ENCODE results near the gene DOC2A.
"Not testable (repeated sequence)": the region's sequence is repeated elsewhere in the genome, so short reads cannot be mapped to it uniquely, and the experiment has no call there.

The DOC2A gene

GRCh38 chr16:29973384-29974246 lies 37.2 kb downstream of the DOC2A start, which contains the start of gene TAOK2:
Gene TAOK2, plus strand, starts transcription at chr16:29973868. Its CDS starts 3,905 bp downstream, at chr16:29977773.
- DNase-seq = peak; percentile 83 to 100 (median 98)

- DNase-seq = no peak
Observed at GRCh38 chr16:29972992-29973383, 37.8 kb downstream of the DOC2A start.

GRCh38 chr16:29972500-29972899 lies 38.3 kb downstream of the DOC2A start:
- DNase-seq = no peak

DNA sequence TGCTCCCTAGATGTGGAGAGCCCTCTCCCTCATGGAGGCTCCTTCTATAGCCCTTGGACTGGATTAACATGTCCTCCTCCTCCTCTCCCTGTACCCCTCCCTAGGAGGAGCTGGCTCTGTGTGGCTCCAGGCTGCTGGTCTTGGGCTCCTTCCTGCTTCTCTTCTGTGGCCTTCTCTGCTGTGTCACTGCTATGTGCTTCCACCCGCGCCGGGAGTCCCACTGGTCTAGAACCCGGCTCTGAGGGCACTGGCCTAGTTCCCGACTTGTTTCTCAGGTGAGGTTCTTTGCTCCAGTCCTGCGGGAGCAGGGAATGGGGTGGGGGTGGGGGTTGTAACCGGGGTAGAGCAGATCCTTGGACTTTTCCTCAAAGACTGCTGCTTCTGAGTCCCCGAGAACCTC lies 39.5 kb downstream of the DOC2A start:
- DNase-seq = no peak

- DNase-seq = no peak
Observed at GRCh38 chr16:29968205-29968604, 42.6 kb downstream of the DOC2A start.

DNA sequence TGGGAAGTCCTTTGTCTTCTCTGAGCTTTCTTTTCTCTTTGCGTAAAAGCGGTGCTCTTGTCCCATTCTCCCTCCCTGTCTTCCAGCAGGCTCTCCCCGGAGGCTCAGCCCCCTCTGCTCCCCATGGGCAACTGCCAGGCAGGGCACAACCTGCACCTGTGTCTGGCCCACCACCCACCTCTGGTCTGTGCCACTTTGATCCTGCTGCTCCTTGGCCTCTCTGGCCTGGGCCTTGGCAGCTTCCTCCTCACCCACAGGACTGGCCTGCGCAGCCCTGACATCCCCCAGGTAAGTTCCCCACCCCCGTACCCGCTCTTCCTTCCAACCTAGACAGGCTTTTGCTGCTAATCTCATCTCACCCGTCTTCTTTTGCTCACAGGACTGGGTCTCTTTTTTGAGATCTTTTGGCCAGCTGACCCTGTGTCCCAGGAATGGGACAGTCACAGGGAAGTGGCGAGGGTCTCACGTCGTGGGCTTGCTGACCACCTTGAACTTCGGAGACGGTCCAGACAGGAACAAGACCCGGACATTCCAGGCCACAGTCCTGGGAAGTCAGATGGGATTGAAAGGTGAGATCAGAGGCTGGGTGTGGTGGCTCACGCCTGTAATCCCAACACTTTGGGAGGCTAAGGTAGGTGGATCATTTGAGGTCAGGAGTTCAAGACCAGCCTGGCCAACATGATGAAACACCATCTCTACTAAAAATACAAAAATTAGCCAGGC lies 47.6 kb downstream of the DOC2A start:
- DNase-seq = no peak

- peak in 5 of 51 donors; percentile 4 to 51 (median 19) for DNase-seq
Observed at GRCh38 chr16:29962344-29962994, 48.4 kb downstream of the DOC2A start.

DNA sequence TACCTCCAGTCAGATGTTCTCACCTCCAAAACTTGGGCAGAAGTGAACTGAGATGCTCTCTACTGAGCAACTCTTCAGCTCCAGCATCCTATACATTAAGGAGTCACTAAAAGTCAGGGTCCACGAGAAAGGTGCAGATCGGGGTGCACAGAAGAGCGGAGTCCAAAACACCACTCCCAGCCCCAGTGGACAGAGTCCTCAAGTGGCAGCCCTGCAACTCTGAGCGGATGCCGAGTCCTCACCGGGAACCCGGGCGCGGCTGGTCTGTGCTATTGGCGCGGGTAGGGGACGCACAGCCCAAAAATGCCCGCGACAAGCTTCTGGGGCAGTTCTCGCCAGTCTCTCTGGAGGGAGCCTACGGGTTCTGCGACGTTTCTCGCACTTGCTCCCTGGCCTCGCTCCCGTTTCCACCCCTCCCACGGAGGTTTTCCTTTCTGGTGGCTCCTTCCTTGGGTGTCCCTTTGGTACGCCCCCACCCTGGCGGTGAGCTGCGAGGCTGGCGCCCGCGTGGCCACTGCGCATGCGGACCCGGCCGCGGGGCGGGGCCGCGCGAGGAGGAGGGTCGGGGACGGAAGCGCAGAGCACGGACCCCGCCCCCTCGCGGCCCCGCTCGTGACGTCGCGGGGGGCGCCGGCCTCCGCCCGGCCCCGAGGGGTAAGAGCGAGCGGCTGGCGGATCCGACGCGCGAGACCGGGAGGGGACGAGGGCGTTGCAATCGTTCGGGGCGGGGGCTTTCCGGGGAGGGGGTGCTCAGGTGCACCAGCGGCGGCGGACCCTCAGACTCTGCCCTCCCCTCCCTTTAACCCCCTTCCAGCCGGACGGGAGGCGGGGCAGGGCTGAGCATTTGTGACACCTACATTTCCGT lies 49.1 kb downstream of the DOC2A start, which contains the start of gene TMEM219:
TMEM219 (plus strand) TSS at position 601 of the 865 bp plus-strand sequence. CDS start 1,065 bp downstream, outside the sequence.
- DNase-seq = peak; percentile 46 to 94 (median 82)

DNA sequence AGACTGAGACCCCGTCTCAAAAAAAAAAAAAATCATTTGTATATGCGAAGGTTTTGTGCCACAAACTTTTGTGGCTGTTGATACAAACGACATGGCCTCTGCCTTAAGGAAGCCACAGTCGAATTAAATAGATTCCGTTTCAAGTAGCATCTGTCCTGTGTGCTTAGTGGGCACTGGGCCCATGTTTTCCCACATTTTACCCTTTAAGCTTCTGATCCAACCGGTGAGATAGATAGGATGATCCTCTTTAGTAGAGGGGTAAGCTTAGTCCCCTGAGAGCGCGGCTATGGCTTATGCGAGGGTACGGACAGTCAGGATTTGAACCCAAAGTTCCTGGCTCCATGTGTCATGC lies 49.7 kb downstream of the DOC2A start:
- DNase-seq = no peak

- not testable (repeated sequence) for DNase-seq
Observed at GRCh38 chr16:29959821-29960220, 51.0 kb downstream of the DOC2A start.

- no peak for DNase-seq
Observed at GRCh38 chr16:29959293-29959692, 51.5 kb downstream of the DOC2A start.

- no peak for DNase-seq
Observed at GRCh38 chr16:29958756-29959155, 52.1 kb downstream of the DOC2A start.
